G401 (cell line): ENCODE data around the gene RBM5. TPM values are rescaled to one million over a fixed set of nuclear protein-coding genes. Genes with fewer than 3 reads are reported as not detected.

Experiments
- DNase-seq: peaks from one replicate; pipeline ENCODE4 v3.0.0-alpha.2; 2015; ENCODE audit warnings: low spot score
- in situ Hi-C: cut with HindIII; loops from 2 replicates; pipeline ENCODE4 v1.10.0; 2016; ENCODE audit warnings: low sequenced_read_pairs, mixed read lengths
- total RNA-seq: library from RNA; depleted of rRNA; stranded (reverse); fragments of >200 nt; shearing (Covaris generic); gene quantifications from 2 replicates; pipeline ENCODE4 v1.2.3, GENCODE V29; 2014

Gene RBM5
- total RNA-seq, 1 experiment from 2014 or later, result 125 TPM

DNA sequence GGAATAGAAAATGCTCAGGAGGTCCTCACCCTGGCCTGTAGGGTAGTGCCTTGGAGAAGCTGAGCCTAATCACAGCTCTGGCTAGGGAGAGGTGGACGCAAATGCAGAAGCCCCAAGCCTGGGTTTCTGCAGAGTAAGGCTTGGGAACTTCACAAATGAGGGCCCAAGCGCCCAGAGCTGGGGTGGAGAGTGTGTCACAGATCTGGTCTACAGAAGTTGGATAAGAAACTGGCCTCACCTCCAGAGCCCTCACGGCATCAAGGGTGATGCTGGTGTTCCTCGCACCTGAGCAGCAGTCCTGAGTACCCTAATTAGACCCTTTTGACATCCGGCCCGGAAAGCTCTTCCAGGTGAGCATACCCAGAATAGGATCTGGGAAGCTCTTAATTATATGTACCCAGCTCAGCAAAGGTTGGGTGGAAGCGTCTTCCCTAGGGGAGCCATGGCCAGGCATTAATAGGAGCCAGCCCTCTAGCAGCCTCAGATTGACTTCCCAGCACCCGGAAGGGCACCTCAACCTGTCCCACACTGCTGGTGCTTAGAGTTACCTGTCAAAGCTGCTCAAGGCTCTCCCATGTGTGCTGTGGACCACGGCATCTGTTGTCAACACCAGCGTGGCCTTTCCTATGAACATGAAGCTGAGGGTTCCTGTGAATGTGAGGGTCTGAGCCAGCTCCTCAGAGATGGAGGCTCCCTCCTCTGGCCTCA is 31.8 kb downstream of the RBM5 start:
- in situ Hi-C loops, result no loop called here

DNA sequence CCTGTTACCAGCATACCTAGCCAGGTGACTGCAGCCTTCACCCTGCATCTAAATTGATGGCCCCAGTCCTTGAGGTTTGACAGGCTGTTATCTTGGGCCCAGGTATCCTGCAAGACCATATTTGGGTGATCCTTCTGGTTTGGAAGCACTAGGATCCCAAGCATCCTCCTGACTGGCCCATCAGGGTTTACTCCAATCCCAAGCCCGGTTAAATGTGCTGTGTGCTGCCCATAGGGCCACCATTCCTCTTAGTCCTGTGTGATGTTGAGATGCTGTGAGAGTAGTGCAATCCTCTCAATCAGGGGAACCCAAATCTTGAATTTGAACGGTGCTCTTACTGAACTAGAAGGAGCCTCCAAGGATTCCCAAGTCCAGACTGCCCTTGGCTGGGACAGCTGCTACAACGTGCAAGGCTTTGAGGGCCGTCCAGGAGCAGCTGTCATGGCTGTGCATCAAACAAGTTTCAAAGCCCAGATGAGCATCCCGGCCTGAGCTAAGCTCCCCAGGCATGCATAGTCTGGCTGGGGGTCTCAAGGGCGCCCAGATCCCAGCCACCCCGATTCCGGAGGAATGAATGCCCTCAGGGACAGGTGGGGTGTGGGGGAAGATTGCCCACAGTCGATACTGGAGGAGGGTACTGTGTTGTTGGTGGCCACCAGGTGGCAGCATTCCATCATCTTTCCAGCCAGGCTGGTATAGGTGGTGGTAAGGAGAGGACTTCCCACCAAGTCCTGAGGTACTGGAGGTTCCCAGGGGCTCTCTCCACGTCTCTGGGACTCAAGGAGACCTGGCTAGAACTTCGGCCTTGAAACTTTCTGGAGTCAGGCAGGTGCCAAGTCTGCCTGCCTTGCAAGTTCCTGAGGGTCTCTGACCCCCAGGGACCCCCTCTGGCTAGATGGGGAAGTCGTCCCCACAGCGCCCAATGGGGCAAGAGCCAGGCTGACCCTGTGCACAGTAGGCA is 32.6 kb downstream of the RBM5 start:
- peak; percentile 87 for DNase-seq
- in situ Hi-C loops, result no loop called here

More for the DNA sequence above, 31.8 kb downstream of the RBM5 start:
- no peak for DNase-seq

DNA sequence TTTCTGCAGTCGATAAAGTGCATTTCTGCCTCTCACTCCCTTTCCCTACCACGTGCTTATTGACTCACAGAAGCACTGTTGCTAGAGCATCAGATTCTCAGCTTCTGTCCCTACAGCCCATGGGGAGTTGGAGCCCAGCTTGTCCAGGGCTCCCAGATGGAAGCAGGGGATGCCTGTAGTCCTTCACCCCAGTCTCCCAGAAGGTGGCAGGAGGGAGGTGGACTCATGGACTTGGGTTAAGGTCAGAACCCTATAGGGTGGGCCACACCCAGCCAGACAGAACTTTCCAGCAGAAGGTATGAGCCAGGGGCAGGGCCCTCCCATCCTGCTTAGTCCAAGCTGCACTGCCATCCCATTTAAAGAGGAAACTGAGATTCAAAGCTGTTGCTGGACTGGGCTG is 33.4 kb downstream of the RBM5 start:
- peak; percentile 30 for DNase-seq
- in situ Hi-C loops, result no loop called here

DNA sequence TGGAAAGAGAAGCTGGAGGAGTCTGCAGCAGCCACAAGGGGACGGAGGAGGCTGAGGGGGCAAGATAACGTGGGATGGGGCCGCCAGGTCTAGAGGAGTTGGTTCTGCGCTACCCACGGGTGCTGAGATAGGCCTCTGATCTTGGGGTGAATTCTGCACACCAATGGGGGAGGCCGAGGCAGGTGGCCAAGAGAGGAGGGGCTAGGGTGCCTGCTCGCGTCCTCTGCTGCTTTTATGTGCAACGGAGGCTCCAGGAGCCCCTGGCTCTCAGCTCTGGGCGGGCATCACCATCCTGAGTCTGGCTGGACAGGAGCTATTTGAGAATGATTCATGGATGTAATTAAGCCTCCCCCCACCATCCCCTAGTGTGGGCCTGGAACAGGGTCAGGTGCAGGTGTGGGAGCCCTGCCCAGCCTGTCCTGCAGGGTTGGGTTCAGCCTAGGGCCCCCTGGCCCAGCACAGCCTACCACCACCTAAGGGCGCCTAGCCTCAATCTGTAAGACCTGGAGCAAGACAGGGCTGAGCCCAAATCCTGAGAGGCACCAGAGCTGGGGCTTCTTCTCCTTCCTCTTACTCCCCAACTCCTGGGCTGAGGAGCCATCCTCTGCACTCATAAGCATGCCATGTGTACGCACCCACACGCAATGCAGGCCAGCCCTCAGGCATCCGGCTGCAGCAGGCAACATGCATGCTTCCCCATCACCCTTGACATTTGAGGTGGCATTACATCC is 34.1 kb downstream of the RBM5 start:
- in situ Hi-C loops, result no loop called here
- DNase-seq, result no peak

DNA sequence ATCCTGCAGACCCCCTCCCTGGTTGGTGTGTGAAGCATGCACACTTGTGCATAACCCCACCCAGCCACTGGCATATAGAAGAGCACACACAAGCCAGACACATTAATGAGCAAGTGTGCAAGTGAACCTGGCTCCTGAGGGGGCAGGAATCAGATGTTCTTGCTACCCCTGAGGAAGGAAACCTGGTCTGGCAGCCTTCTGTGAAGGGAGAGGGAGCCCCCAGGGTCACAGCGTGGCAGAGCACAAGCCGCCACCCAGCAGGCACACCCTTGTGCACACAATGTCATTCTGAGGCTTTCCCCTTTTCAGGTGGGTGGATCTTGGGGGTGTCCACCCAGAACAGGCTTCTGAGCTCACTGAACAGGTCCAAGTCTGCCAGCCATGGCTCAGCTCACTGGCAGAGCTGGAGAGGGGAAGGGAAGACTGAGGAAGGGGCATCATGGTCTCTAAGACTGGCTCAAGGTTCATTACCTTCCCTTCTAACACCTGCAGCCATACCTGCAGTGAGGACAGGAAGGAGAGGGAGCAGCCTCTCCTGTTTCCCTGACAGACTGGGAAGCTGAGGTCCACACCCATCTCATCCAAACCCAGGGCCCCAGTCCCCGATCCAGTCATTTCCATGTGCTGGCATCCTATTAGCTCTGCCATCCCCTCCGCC is 34.8 kb downstream of the RBM5 start:
- DNase-seq, result no peak
- in situ Hi-C loops, result no loop called here

DNA sequence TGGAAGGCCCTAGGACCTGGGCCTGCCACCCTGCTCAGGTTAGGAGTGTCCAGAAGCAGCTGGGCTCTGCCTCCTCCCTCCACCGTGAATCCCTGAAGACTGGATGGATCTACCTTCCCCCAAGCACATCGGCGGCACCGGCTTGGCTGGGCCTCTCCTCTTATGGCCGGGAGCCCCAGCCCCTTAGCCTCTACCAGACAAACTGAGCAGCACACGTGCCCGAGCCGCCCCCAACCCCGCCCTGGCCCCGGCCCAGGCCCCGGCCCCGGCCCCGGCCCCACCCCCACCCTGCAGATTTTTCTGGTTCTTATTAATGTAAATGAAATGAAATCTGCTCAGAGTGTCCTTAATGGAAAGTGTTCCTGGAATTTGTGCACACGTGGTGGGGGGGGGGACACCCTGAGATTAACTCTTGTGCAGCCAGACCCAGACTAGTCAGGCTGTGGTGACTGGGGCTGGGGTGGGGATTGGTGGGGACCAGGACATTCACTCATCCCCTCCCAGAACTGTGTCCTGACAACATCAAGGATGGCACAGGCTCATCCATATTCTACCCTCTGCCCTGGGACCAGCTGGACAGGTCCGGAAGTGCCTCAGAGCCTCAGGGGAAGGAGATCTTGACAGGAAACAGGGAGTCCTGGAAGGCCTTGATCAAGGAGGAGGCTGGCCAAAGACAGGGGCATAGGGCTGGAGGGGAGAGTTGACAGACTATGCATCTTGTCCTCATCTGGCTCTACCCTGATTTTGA is 35.5 kb downstream of the RBM5 start:
- in situ Hi-C loops, result no loop called here
- no peak for DNase-seq

DNA sequence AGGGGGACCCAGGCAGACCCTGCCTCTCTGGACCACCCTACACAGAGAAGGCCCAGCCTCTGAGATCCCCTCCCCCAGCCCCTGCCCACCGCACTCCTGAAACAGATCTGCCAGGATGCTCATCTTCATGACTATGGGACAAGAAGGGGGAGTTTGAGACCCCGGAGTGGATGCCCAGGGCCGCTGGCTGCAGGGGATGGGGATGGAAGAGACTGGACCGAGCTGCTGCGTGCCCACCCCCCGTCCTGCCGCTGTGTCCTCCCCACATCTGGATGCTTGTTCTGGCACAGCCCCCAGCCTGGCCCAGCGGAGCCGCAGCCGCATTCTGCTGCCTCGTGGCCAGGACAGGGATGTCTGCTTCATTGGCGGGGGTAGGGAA is 36.1 kb downstream of the RBM5 start:
- in situ Hi-C loops, result no loop called here
- DNase-seq, result no peak

DNA sequence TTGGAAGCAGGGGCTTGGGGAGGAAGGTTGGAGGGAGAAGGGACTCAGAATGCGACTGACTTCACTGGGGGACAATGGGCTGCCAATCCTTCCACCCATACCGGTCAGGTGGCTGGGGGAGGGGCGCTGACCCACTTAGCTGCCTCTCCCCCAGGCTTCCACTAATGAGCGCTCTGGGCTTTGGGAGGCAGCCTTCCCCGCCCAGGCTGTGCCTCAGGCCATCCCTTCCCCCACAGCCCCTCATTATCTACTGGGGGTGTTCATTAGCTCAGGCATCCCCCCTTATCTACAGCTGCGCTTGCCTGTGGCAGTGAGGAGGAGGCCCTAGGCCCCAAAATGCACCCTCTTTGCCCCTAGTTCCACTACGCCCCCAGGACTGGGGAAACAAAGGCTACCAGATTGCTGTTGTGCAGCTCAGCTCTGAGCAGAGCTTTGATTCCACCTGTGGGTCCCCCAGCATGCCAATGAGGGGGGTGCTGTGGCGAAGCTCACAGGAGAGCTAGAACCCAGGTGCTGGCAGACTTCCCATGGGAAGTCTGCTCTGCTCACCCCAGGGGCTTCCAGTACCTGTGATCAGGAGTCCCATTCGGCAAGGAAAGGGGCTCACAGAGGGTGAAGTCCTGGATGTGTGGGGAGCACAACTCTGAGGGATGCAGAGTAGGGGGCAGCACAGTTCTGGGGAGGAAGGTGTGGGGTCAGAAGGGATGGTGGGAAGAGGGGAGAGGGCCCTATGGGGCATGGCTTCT is 37.0 kb downstream of the RBM5 start:
- in situ Hi-C loops, result no loop called here
- DNase-seq, result no peak

DNA sequence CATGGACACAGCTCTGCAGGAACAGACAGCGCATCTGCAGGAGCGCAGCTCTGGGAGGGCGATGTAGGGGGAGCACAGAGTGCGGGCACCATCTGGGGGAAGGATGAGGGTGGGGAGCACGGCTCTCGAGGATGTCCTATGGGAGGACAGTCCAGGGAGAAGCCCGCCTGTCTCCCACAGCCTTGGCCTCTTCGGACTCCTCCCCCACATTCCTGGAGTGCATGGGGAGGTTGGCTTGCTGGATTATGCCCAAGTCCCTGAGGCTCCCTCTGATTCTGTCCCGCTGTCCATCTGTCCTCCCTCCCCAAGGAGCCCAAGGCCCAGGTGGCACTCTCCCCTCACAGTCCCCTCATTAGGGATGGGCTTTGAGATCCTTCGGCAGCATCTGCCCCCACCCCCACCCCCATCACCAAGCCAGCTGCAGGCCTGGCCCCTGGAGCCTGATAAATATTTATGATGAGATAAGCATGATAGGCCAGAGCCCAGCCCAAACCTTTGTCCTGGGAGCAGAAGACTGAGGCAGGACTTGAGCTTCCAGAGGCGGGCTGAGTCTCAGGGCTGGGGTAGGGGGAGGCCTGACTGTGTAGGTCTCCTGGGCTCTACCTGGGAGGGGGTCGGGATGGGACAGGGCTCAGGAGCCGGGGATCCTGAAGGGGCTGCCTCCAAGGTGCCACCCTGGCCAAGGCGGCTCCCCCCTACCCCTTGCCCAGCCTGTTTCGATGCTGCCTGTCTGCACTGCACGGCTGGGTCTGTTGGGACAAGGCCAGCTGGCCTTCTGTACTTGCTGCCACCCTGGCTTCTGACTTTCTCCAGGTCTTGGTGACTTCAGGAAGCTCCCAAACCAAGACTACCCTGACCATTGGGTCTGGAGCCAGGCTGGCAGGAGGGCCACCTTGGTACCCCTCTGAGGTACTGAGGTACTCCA is 37.8 kb downstream of the RBM5 start:
- DNase-seq, result no peak
- in situ Hi-C loops, result no loop called here

DNA sequence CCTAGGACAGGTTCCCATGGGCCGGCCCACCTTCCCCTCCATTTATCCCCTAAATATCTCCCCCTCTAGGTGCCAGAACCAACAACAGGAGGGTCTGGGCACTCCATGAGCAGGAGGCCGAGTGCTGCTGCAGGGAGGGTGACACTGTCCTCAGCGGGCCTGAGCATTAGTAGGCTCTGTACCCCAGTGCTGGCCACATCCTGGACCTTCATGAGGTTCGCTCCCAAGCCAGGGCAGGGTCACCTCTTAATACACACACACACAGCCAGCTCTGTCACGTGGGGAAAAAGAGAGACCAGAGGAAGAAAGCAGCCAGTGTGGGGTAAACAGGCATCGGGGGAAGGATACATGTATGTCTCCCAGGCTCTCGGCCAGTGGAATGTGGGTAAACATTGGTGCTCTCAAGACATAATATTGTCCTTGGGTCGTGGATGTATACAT is 38.6 kb downstream of the RBM5 start:
- no peak for DNase-seq

DNA sequence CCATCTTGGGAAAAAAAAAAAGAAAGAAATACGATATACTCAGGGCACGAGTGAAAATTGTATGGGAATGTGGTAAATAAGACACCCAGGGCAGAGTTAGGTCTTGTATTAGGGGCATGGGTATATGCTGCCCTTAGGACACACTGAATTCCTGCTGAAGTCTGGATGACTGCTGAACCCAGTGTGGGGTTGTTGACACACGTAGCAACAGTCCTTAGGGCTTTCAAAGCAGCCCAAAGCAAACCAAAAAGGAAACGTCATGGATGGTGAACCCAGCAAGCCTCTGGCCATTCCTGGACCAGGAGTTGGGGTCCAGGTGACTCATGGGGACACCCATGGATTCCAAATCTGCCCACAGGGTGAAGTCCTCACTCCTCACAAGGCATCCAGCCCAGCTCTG is 39.3 kb downstream of the RBM5 start:
- in situ Hi-C loops, result no loop called here

More for the DNA sequence above, 38.6 kb downstream of the RBM5 start:
- in situ Hi-C loops, result no loop called here

DNA sequence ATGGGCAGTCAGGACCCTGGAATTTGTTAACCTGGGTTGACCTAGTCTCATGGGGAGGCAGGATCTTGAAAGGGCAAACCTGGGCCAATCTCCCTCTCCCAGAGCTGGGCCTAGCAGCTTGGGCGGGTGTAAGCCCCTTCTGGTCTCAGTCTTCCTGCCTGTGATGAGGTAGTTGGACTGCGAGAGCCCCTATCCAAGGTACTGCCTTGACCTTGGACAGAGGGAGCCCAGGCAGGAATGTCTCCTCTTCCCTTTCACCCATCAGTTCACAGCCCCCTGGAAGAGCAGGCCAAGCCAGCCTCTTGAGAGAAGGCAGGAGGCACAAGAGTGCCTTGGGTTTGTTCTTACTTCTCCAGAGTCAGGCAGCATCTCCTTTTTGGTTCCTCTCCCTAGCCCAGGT is 41.7 kb downstream of the RBM5 start:
- DNase-seq, result no peak
- in situ Hi-C loops, result no loop called here

More for the DNA sequence above, 39.3 kb downstream of the RBM5 start:
- DNase-seq, result no peak

DNA sequence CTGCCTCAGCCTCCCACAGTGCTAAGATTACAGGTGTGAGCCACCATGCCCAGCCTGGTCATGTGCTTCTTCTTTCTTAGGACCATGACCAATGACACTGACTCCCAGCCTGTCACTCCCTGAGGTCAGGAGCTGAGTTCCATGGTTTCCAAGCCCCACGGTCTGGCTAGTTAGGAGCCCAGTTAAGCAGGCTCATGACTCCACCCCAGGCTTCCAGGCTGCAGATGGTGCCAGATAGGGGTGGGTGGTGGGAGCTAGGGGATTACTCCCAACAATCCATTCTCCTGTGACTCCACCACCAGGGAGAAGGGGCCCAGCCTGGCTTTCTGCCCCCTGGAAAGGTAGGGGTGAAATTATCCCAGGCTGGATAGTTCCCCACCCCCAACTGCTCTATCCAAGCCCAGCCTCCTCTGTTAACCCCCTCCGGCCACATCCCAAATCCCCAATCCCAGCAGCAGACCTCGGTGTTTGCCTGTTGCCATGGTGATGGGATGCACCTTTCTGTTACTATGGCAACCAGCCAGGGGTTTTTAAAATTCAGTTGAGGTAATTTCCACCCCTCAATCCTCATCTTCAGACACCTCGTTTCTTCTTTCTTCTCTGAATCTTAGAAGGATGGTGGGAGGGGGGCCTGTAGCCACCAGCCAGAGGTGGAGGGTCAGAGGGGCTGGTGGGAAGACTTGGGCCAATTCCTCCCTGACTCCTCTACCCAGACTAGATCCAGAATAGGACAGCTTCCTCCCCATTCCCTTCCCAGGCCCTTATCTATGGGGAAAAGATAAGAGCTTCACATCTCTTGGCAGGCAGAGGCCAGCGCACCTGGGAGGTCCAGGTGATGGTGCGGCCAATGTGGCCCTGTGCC is 43.9 kb downstream of the RBM5 start:
- DNase-seq, result no peak
- in situ Hi-C loops, result no loop called here

DNA sequence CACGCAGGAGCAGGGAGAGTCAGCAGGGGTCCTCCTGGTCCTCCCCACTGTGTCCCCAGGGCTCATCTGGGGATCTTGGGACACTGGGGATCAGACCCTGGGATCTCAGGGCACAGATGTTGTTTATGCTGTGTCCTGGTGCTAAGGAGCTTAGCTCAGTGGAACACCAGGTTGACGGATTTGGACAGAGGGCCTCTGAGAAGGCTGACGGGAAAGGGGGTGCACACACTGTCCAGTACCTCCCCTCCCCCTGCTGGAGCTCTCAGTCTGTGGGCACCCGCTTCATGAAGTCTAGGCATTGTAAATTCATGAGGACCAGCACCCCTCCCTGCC is 44.5 kb downstream of the RBM5 start:
- in situ Hi-C loops, result no loop called here

DNA sequence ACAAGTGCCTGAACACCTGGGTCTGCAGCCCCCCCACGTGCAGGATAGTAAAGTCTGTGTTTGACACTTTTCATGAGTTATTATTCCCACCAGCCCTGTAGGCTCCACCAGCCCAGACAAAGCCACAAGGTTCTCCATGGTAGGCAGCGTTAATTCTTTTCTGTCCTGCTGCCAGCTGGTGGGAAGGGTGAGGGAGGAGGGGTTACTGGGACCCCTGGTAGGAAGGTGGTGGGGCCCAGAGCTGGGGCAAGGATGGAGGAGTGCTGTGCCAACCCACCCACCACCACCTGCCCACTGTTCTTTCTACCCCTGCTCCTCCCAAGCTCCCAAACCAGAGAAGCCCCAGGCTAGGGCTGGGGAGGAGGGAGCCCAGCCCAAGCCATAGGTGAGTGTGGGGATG is 45.6 kb downstream of the RBM5 start:
- DNase-seq, result no peak
- in situ Hi-C loops, result no loop called here

More for the DNA sequence above, 44.5 kb downstream of the RBM5 start:
- no peak for DNase-seq

DNA sequence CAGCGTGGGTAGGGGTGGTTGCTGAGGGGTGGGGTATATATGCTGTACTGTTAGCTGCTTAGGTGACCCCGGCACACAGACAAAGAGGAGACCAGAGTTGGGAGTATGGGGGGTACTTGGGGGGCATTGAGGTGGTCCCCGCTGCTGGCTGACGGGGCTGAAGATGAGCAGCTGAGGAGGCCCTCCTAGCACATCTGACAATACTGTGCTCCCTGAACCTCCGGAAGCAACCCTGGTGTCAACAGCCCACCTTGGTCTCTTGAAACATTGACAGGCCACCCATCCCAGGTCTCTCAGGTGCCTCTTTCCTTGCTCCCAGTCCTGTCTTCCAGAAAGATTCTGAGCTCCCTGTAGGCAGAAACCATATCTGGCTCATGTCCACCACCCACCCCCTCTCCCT is 47.2 kb downstream of the RBM5 start:
- in situ Hi-C loops, result no loop called here
- DNase-seq, result no peak
